BJ (cell line): ENCODE data around the gene ITCH. TPM values are rescaled to one million over a fixed set of nuclear protein-coding genes. Genes with fewer than 3 reads are reported as not detected.
"Not testable (repeated sequence)": the region's sequence is repeated elsewhere in the genome, so short reads cannot be mapped to it uniquely, and the experiment has no call there.

Experiments used
- CTCF ChIA-PET: fragments of 350-600 bp; formaldehyde crosslinking; extraction: SDS; loops from one replicate; lab custom pipeline; 2021; ENCODE audit warnings: antibody characterized with exemption, inconsistent platforms; lab: Yijun Ruan, JAX
- POLR2A ChIA-PET: fragments of 300-600 bp; sonication (Branson Sonifier 250); formaldehyde crosslinking; extraction: SDS; loops from one replicate; lab custom pipeline; 2021; ENCODE audit warnings: antibody characterized with exemption; lab: Charles Lee
- DNase-seq: peaks from one replicate; pipeline ENCODE4 v3.0.0-alpha.2; 2011; ENCODE audit warnings: low read depth
- H3K27me3 ChIP-seq: 2 replicates; pipeline ENCODE4 v1.6.0; 2011; ENCODE audit warnings: low read length; ENCODE audit not compliant: control insufficient read depth, insufficient read depth
- H3K36me3 ChIP-seq: 2 replicates; pipeline ENCODE4 v1.5.1; 2011; ENCODE audit warnings: low read length; ENCODE audit not compliant: control insufficient read depth, insufficient read depth
- H3K4me3 ChIP-seq: 2 replicates; pipeline ENCODE4 v1.5.1; 2011; ENCODE audit warnings: low read depth, mild to moderate bottlenecking, control low read depth, low read length
- CTCF ChIP-seq: IDR thresholded peaks from 2 replicates; pipeline ENCODE4 v1.5.1; 2011; ENCODE audit warnings: low read depth, mild to moderate bottlenecking, control low read depth, inconsistent platforms, low read length, moderate library complexity; ENCODE audit not compliant: insufficient read depth
- polyA plus RNA-seq: library from polyadenylated mRNA; depleted of rRNA; stranded (reverse); fragments of >200 nt; gene quantifications from 2 replicates; pipeline ENCODE4 v1.2.3, GENCODE V29; 2011

The ITCH gene
- polyA plus RNA-seq, 1 experiment: 7.8 TPM

GRCh38 chr20:34412453-34412852, 49.4 kb downstream of the ITCH start:
- POLR2A ChIA-PET: interaction anchor here (0.6 kb wide), 1 partner anchor 15 kb away, joined by 4 read pairs; no protein-coding TSS in a partner anchor
- H3K27me3 ChIP-seq: no peaks in the 10 kb centered on the region
- TF ChIP-seq CTCF: no peak
- H3K4me3 ChIP-seq: no peak overlapping the region
- H3K36me3 ChIP-seq: peaks cover 2% of the 10 kb centered on the region; the same call in 1 of the 2 replicates
- DNase-seq: no peak
- CTCF ChIA-PET: interaction anchor here (3.2 kb wide), 1 partner anchor 10 kb away, joined by 11 read pairs; no protein-coding TSS in a partner anchor

GRCh38 chr20:34414525-34414924, 51.5 kb downstream of the ITCH start:
- H3K36me3 ChIP-seq, DNase-seq, POLR2A ChIA-PET, H3K4me3 ChIP-seq, CTCF ChIA-PET, H3K27me3 ChIP-seq: not testable (repeated sequence)

- POLR2A ChIA-PET: no interaction called here
- no peak for TF ChIP-seq CTCF
- no peak overlapping the region for H3K4me3 ChIP-seq
- H3K36me3 ChIP-seq: peaks cover 2% of the 10 kb centered on the region
- DNase-seq: no peak
- H3K27me3 ChIP-seq: no peaks in the 10 kb centered on the region
- CTCF ChIA-PET: no interaction called here
Observed at GRCh38 chr20:34415079-34415478, 52.0 kb downstream of the ITCH start.

GRCh38 chr20:34420146-34420545, 57.1 kb downstream of the ITCH start:
- ChIA-PET POLR2A (no interaction called here), CTCF (no interaction called here)
- H3K4me3 ChIP-seq: no peak overlapping the region
- H3K36me3 ChIP-seq: peaks cover 5% of the 10 kb centered on the region
- no peak for DNase-seq
- no peak for TF ChIP-seq CTCF
- H3K27me3 ChIP-seq: no peaks in the 10 kb centered on the region

- TF ChIP-seq CTCF: no peak
- POLR2A ChIA-PET: no interaction called here
- no peak for DNase-seq
- CTCF ChIA-PET: no interaction called here
- peaks cover 6% of the 10 kb centered on the region for H3K36me3 ChIP-seq
- H3K27me3 ChIP-seq: no peaks in the 10 kb centered on the region
- no peak overlapping the region for H3K4me3 ChIP-seq
Observed at GRCh38 chr20:34420975-34421374, 57.9 kb downstream of the ITCH start.
